VCaP (cell line): Measurements from ENCODE around the gene FAM168A.
A peak's percentile ranks its signal among the peaks of the same experiment; 100 is the strongest.

Experiments used
- H3K27ac ChIP-seq: fragments of 450-650 bp; 2 replicates; pipeline ENCODE4 v1.5.1; 2017
- CTCF ChIP-seq: fragments of 450-650 bp; conservative IDR thresholded peaks from 2 replicates; pipeline ENCODE4 v1.5.1; 2017; ENCODE audit warnings: mild to moderate bottlenecking, moderate library complexity

Gene FAM168A

GRCh38 chr11:73637012-73637411, 39.1 kb upstream of the FAM168A start:
- no peak for TF ChIP-seq CTCF
- no peak overlapping the region for H3K27ac ChIP-seq

- no peak for TF ChIP-seq CTCF
- no peak overlapping the region for H3K27ac ChIP-seq
These were observed 38.3 kb upstream of the FAM168A start for GRCh38 chr11:73636249-73636648.

- H3K27ac ChIP-seq = no peak overlapping the region
- no peak for TF ChIP-seq CTCF
These were observed 37.8 kb upstream of the FAM168A start for GRCh38 chr11:73635721-73636120.

GRCh38 chr11:73633999-73634398, 36.1 kb upstream of the FAM168A start:
- no peak for TF ChIP-seq CTCF
- no peak overlapping the region for H3K27ac ChIP-seq

- no peak overlapping the region for H3K27ac ChIP-seq
- TF ChIP-seq CTCF = no peak
These were observed 35.1 kb upstream of the FAM168A start for GRCh38 chr11:73632996-73633395.

GRCh38 chr11:73629907-73630306, 32.0 kb upstream of the FAM168A start:
- H3K27ac ChIP-seq = no peak overlapping the region
- TF ChIP-seq CTCF = no peak

- peak; percentile 98 for TF ChIP-seq CTCF
- no peak overlapping the region for H3K27ac ChIP-seq
These were observed 27.9 kb upstream of the FAM168A start for GRCh38 chr11:73625696-73626318.

GRCh38 chr11:73623686-73624085, 25.8 kb upstream of the FAM168A start:
- no peak overlapping the region for H3K27ac ChIP-seq
- no peak for TF ChIP-seq CTCF
